ENCODE results near the gene DSCAM. TPM values are rescaled to one million over a fixed set of nuclear protein-coding genes. Genes with fewer than 3 reads are reported as not detected.
A peak's percentile ranks its signal among the peaks of the same experiment; 100 is the strongest.
"Not testable (repeated sequence)": the region's sequence is repeated elsewhere in the genome, so short reads cannot be mapped to it uniquely, and the experiment has no call there.

Gene DSCAM
- total RNA-seq, 1 donor from 2014 or later: not detected

DNA sequence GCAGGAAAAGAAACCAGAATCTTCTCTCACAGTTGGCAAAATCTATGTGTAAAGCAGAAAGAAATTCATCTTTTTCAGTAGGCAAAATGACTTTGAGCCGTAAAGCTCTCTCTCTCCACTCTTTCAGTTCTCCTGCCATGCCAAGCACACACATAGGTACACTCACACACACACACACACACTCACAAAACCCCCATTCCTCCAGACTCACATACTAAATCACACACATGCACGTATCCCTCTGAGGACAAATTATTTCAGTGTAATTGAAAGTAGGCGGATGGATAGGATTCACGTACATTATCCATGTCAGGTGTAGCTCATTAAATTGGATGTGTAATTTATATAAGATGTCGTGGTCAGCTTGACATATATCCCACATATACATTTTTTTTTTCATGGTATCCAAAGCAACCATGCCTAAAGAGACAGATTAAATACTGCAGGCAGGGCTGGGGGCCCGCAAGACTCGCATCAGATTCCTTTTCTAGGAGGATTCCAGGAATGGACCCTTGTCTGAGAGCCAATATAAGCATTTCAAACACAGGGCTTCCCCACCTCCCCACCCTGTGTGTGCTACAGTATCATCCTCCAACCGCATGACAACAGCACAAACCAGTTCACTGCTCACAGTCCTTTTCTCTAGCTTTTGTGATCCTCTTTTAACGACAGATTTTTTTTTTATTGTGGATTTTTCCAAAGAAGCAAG, 658.9 kb downstream of the DSCAM start:
- Histone ChIP-seq H3K4me3 (no peak overlapping the region), H3K9me3 (no peaks in the 10 kb centered on the region), H3K27me3 (no peaks in the 10 kb centered on the region), H3K4me1 (peaks cover 8% of the 10 kb centered on the region), H3K27ac (no peak overlapping the region), H3K36me3 (no peaks in the 10 kb centered on the region)
- intact Hi-C loops (cut with DNase I): no loop called here
- DNase-seq (ENCODE audit: extremely low spot score in 2 of 2): no peak
- TF ChIP-seq CTCF (IDR thresholded peaks at IDR 0.05) (no peak), POLR2A (IDR thresholded peaks at IDR 0.05) (no peak), POLR2AphosphoS5 (IDR thresholded peaks at IDR 0.05; ENCODE audit: insufficient read depth in 1 of 2, low read depth in 1 of 2) (no peak)

DNA sequence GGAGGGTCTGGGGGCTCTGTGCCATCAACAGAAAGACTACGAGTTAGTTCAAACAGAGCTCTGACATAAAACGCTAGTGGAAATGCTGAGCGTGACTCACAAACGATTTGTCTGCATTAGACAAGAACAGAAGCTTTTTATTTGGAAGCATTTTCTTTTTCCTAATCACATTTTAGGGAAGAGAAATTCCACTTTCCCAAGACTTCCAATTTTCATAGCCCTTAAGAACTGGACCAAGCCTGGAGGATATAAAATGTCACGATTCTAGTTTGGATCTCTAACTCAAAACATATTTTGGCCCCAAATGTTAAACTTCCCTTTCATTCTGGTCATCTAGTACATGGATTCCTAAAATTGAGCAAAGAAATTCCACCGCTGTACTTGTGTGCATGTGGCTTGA, 659.7 kb downstream of the DSCAM start:
- intact Hi-C loops (cut with DNase I): no loop called here
- peaks cover 8% of the 10 kb centered on the region for H3K4me1 ChIP-seq
- H3K9me3 ChIP-seq: no peaks in the 10 kb centered on the region
- no peaks in the 10 kb centered on the region for H3K36me3 ChIP-seq
- no peak for TF ChIP-seq CTCF (IDR thresholded peaks at IDR 0.05)
- TF ChIP-seq POLR2AphosphoS5 (IDR thresholded peaks at IDR 0.05; ENCODE audit: insufficient read depth in 1 of 2, low read depth in 1 of 2): no peak
- no peak for TF ChIP-seq POLR2A (IDR thresholded peaks at IDR 0.05)
- no peak overlapping the region for H3K4me3 ChIP-seq
- H3K27me3 ChIP-seq: no peaks in the 10 kb centered on the region
- no peak for DNase-seq (ENCODE audit: extremely low spot score in 2 of 2)
- no peak overlapping the region for H3K27ac ChIP-seq

- Histone ChIP-seq H3K27me3 (no peaks in the 10 kb centered on the region), H3K27ac (no peak overlapping the region), H3K9me3 (no peaks in the 10 kb centered on the region), H3K36me3 (no peaks in the 10 kb centered on the region), H3K4me1 (peaks cover 8% of the 10 kb centered on the region), H3K4me3 (no peak overlapping the region)
- TF ChIP-seq POLR2A (IDR thresholded peaks at IDR 0.05) (no peak), CTCF (IDR thresholded peaks at IDR 0.05) (no peak), POLR2AphosphoS5 (IDR thresholded peaks at IDR 0.05; ENCODE audit: insufficient read depth in 1 of 2, low read depth in 1 of 2) (no peak)
- intact Hi-C loops (cut with DNase I): no loop called here
- DNase-seq (ENCODE audit: extremely low spot score in 2 of 2): no peak
Measured at GRCh38 chr21:40186045-40186444, 660.9 kb downstream of the DSCAM start.

GRCh38 chr21:40185208-40185607, 661.8 kb downstream of the DSCAM start:
- H3K27ac ChIP-seq: no peak overlapping the region
- no peak for TF ChIP-seq POLR2A (IDR thresholded peaks at IDR 0.05)
- TF ChIP-seq POLR2AphosphoS5 (IDR thresholded peaks at IDR 0.05; ENCODE audit: insufficient read depth in 1 of 2, low read depth in 1 of 2): no peak
- TF ChIP-seq CTCF (IDR thresholded peaks at IDR 0.05): no peak
- no peak for DNase-seq (ENCODE audit: extremely low spot score in 2 of 2)
- no peaks in the 10 kb centered on the region for H3K36me3 ChIP-seq
- intact Hi-C loops (cut with DNase I): no loop called here
- peaks cover 8% of the 10 kb centered on the region for H3K4me1 ChIP-seq
- H3K27me3 ChIP-seq: no peaks in the 10 kb centered on the region
- H3K9me3 ChIP-seq: no peaks in the 10 kb centered on the region
- no peak overlapping the region for H3K4me3 ChIP-seq

DNA sequence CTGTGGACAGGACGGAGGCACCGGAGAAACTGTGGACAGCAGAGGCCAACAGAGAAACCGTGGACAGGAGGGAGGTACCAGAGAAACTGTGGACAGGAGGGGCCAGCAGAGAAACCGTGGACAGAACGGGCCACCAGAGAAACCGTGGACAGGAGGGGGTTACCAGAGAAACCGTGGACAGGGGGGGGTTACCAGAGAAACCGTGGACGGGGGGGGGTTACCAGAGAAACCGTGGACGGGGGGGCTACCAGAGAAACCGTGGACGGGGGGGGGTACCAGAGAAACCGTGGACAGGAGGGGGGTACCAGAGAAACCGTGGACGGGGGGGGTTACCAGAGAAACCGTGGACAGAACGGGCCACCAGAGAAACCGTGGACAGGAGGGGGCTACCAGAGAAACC, 664.5 kb downstream of the DSCAM start:
- H3K9me3 ChIP-seq; H3K4me1 ChIP-seq; H3K36me3 ChIP-seq; H3K27me3 ChIP-seq; H3K4me3 ChIP-seq; intact Hi-C loops (cut with DNase I); H3K27ac ChIP-seq: not testable (repeated sequence)
- DNase-seq (ENCODE audit: extremely low spot score in 2 of 2): peak in 1 of 2 donors; percentile 92

Data from vagina (tissue), 2 donors.